ENCODE measurements around the gene NTM.

- TF ChIP-seq EZH2 (IDR thresholded peaks at IDR 0.05; ENCODE audit: low read depth, low read length, severe bottlenecking) (no peak), POLR2A (IDR thresholded peaks at IDR 0.05; ENCODE audit: control extremely low read depth in 1 of 2, low read depth in 2 of 2, low read length in 2 of 2) (no peak), BRCA1 (IDR thresholded peaks at IDR 0.05; ENCODE audit: low read depth, low read length) (no peak), ZNF274 (IDR thresholded peaks at IDR 0.05; ENCODE audit: borderline replicate concordance, extremely low read depth, low read length) (no peak), JUN (IDR thresholded peaks at IDR 0.05; ENCODE audit: low read depth, low read length) (no peak), CTCF (IDR thresholded peaks at IDR 0.05; ENCODE audit: control extremely low read depth in 1 of 3, insufficient read depth in 1 of 3, low read depth in 1 of 3, low read length in 3 of 3) (no peak), POLR2AphosphoS5 (IDR thresholded peaks at IDR 0.05; ENCODE audit: low read depth, low read length) (no peak), SIX5 (IDR thresholded peaks at IDR 0.05; ENCODE audit: low read depth, low read length) (no peak), RAD21 (IDR thresholded peaks at IDR 0.05 in 1 of 2, conservative IDR thresholded peaks at IDR 0.05 in 1 of 2; ENCODE audit: low read depth in 2 of 2, low read length in 2 of 2) (no peak), HDAC6 (IDR thresholded peaks at IDR 0.05; ENCODE audit: low read depth, low read length) (no peak), FOSL1 (IDR thresholded peaks at IDR 0.05; ENCODE audit: insufficient read depth, low read depth, low read length) (no peak), USF2 (IDR thresholded peaks at IDR 0.05; ENCODE audit: low read length) (no peak)
Measured at GRCh38 chr11:132174362-132175255, 804.2 kb downstream of the NTM start.
